DMS153 treated with DMSO at 0.1 percent for 48 hours (cell line): ENCODE measurements around the gene GOPC.

ENCODE experiments used
- DNase-seq: peaks from one replicate; lab custom pipeline; 2025; ENCODE audit not compliant: unreplicated experiment; lab: John Stamatoyannopoulos, UW

The GOPC gene

GRCh38 chr6:117597755-117598154 is 4.6 kb downstream of the GOPC start:
- DNase-seq: no peak

GRCh38 chr6:117595099-117595923 is 7.0 kb downstream of the GOPC start:
- no peak for DNase-seq

- no peak for DNase-seq
Measured at GRCh38 chr6:117592983-117593759, 9.1 kb downstream of the GOPC start.

GRCh38 chr6:117591405-117591804 is 10.9 kb downstream of the GOPC start:
- no peak for DNase-seq

- DNase-seq: no peak
Measured at GRCh38 chr6:117590447-117590846, 11.9 kb downstream of the GOPC start.

- DNase-seq: no peak
Measured at GRCh38 chr6:117585647-117586046, 16.7 kb downstream of the GOPC start.

- no peak for DNase-seq
Measured at GRCh38 chr6:117574198-117574597, 28.1 kb downstream of the GOPC start.

- no peak for DNase-seq
Measured at GRCh38 chr6:117573006-117573680, 29.2 kb downstream of the GOPC start.

GRCh38 chr6:117568831-117569410 is 33.4 kb downstream of the GOPC start:
- no peak for DNase-seq

GRCh38 chr6:117568247-117568646 is 34.1 kb downstream of the GOPC start:
- DNase-seq: no peak

- DNase-seq: no peak
Measured at GRCh38 chr6:117564681-117565080, 37.6 kb downstream of the GOPC start.

GRCh38 chr6:117561128-117561527 is 41.2 kb downstream of the GOPC start:
- no peak for DNase-seq

- no peak for DNase-seq
Measured at GRCh38 chr6:117559299-117559698, 43.0 kb downstream of the GOPC start.

- no peak for DNase-seq
Measured at GRCh38 chr6:117558818-117559217, 43.5 kb downstream of the GOPC start.

- no peak for DNase-seq
Measured at GRCh38 chr6:117557951-117558350, 44.4 kb downstream of the GOPC start.

GRCh38 chr6:117555882-117556498 is 46.3 kb downstream of the GOPC start:
- peak; percentile 39 for DNase-seq

GRCh38 chr6:117555262-117555849 is 47.0 kb downstream of the GOPC start:
- DNase-seq: no peak

GRCh38 chr6:117553142-117553541 is 49.2 kb downstream of the GOPC start:
- DNase-seq: no peak

- DNase-seq: no peak
Measured at GRCh38 chr6:117552618-117553017, 49.7 kb downstream of the GOPC start.

GRCh38 chr6:117550618-117551242 is 51.6 kb downstream of the GOPC start:
- DNase-seq: no peak
